ENCODE results near the gene PNMA6A.
"Not testable (repeated sequence)": the region's sequence is repeated elsewhere in the genome, so short reads cannot be mapped to it uniquely, and the experiment has no call there.

PNMA6A gene

DNA sequence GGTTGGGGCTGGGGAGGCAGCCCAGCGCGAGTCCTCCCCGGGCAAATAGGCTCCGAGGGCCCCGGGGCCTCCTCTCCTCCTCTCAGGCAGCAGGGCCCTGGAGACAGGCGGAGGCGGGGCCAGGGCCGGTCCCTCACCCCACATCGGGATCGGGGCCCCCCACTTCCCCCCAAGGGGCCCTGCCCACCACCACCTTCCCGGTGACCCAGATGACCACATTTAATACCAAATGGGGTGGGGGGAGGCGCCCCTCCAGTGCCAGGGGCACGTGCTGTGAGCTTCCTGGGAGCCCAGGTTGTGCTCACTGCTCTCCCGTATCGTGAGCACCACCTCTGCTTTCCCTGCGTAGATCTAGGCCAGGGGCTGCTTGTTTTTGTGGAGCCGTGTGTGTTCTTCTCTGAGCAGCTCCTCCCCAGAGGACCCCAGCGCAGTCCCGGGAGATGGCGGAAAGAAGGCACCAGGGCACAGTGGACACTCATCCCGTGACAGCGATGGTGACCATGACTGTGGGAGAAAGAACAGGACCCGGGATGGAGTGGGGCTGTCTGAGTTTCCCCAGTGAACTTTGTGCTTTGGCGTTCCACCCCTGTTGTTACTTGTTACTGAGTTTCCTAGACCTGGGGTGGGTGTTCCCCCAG is 2.1 kb downstream of the PNMA6A start:
- peak in 1 of 10 donors; percentile 70 for DNase-seq
- intact Hi-C loops (cut with DNase I): no loop called here

- no peak for DNase-seq
- intact Hi-C loops (cut with DNase I): no loop called here
Observed at GRCh38 chrX:153074935-153075334, 2.7 kb downstream of the PNMA6A start.

DNA sequence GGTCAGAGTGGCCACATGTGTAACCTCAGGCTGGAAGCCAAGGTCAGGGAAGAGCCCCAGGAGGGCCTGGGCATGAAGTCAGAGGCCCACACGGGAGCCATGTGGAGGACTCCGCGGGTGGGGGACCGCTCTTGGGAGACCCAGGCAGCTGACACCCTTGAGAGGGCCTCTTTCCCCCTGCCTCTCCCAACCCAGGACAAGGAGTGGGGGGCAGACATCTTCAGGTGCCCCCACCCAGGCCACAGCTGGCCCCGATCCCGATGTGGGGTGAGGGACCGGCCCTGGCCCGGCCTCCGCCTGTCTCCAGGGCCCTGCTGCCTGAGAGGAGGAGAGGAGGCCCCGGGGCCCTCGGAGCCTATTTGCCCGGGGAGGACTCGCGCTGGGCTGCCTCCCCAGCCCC is 3.1 kb downstream of the PNMA6A start:
- intact Hi-C loops (cut with DNase I): no loop called here
- no peak for DNase-seq

- DNase-seq; intact Hi-C loops (cut with DNase I): not testable (repeated sequence)
Observed at GRCh38 chrX:153077437-153078135, 5.3 kb downstream of the PNMA6A start.

DNA sequence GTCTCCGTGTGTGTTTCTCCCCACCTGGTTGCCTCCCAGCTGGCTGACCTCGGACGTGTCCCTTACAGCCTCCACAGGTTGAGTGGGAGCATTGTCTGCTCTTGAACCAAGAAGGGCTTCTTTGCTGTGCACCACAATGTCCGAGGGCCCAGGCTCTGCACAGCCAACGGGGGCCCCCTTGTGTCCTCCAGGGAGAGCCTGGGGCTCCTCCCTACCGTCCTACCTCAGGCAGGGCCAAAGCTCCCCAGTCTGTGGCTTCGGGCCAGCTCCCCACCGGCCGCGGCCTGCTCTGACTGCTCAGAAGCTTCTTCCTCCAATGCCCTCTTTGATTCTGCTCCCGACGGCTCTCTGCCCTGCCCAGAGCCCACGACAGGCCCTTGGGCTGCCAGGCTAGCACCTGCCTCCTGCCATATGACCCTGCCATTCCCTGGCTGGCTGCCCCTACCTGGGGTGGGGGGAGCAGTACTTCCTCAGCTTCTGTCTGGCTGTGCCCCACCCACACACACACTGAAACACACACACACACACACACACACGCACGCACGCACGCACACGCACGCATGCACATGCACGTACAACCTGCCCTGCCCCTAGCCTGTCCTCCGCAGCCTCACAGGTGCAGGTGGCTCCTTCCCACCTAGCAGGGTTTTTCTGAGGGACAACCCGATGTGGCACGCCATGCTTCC is 11.1 kb downstream of the PNMA6A start:
- intact Hi-C loops (cut with DNase I): not testable (repeated sequence)

GRCh38 chrX:153102418-153102817 is 30.2 kb downstream of the PNMA6A start:
- DNase-seq: no peak
- intact Hi-C loops (cut with DNase I): no loop called here

More for the DNA sequence above, 11.1 kb downstream of the PNMA6A start:
- not testable (repeated sequence) for DNase-seq

GRCh38 chrX:153104959-153105358 is 32.7 kb downstream of the PNMA6A start:
- intact Hi-C loops (cut with DNase I); DNase-seq: not testable (repeated sequence)

- DNase-seq; intact Hi-C loops (cut with DNase I): not testable (repeated sequence)
Observed at GRCh38 chrX:153106092-153106801, 34.0 kb downstream of the PNMA6A start.

DNA sequence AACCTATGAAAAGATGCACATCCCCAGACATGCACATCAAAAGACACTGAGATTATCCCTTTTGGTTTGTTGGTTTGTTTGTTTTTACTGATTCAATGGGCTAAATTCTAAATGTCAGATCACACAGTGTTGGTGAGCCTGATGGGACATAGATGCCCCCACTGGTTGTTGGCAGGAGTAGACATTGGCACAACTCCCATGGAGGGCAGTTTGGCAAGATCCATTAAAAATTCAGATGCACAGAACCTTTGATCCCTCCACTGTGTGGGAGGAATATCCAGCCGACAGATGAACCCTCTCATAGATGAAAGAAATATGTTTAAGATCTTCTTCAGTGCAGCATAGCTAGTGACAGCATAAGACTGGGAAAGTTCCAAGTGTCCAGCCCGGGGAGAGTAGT is 38.5 kb downstream of the PNMA6A start:
- intact Hi-C loops (cut with DNase I); DNase-seq: not testable (repeated sequence)

- DNase-seq; intact Hi-C loops (cut with DNase I): not testable (repeated sequence)
Observed at GRCh38 chrX:153113851-153114250, 41.6 kb downstream of the PNMA6A start.

GRCh38 chrX:153117754-153118153 is 45.5 kb downstream of the PNMA6A start:
- DNase-seq; intact Hi-C loops (cut with DNase I): not testable (repeated sequence)

GRCh38 chrX:153120230-153120629 is 48.0 kb downstream of the PNMA6A start:
- DNase-seq; intact Hi-C loops (cut with DNase I): not testable (repeated sequence)

- DNase-seq; intact Hi-C loops (cut with DNase I): not testable (repeated sequence)
Observed at GRCh38 chrX:153123468-153123867, 51.2 kb downstream of the PNMA6A start.
